H9 (cell line): Measurements from ENCODE around the gene CUBN. TPM values are rescaled to one million over a fixed set of nuclear protein-coding genes. Genes with fewer than 3 reads are reported as not detected.

Experiments used
- DNase-seq: peaks from one replicate; pipeline ENCODE4 v3.0.0-alpha.2; 2017
- H2AFZ ChIP-seq: one replicate; pipeline ENCODE4 v1.6.1; 2013; ENCODE audit warnings: mild to moderate bottlenecking, low read length, control low read depth, moderate library complexity
- H2AK5ac ChIP-seq: 2 replicates; pipeline ENCODE4 v1.6.1; 2013; ENCODE audit warnings: low read length, control low read depth, mixed read lengths; ENCODE audit not compliant: insufficient read length
- H2BK120ac ChIP-seq: one replicate; pipeline ENCODE4 v1.6.1; 2013; ENCODE audit warnings: low read depth, mild to moderate bottlenecking, low read length, control low read depth, inconsistent platforms; ENCODE audit not compliant: poor library complexity, severe bottlenecking
- H2BK12ac ChIP-seq: 2 replicates; pipeline ENCODE4 v1.6.1; 2013; ENCODE audit warnings: low read length, control low read depth, mixed read lengths, low read depth; ENCODE audit not compliant: insufficient read length
- H2BK15ac ChIP-seq: 2 replicates; pipeline ENCODE4 v1.6.1; 2013; ENCODE audit warnings: low read depth, low read length, control low read depth
- H2BK20ac ChIP-seq: one replicate; pipeline ENCODE4 v1.6.1; 2013; ENCODE audit warnings: low read depth, mild to moderate bottlenecking, low read length, control low read depth, inconsistent platforms; ENCODE audit not compliant: poor library complexity, severe bottlenecking
- H2BK5ac ChIP-seq: 2 replicates; pipeline ENCODE4 v1.6.1; 2013; ENCODE audit warnings: low read length, control low read depth, mixed read lengths; ENCODE audit not compliant: insufficient read length
- H3K14ac ChIP-seq: 2 replicates; pipeline ENCODE4 v1.6.1; 2013; ENCODE audit warnings: low read length, control low read depth; ENCODE audit not compliant: insufficient read depth
- H3K18ac ChIP-seq: 2 replicates; pipeline ENCODE4 v1.6.1; 2013; ENCODE audit warnings: low read depth, mild to moderate bottlenecking, mixed read lengths, low read length, control low read depth; ENCODE audit not compliant: insufficient read length
- H3K23ac ChIP-seq: 2 replicates; pipeline ENCODE4 v1.6.1; 2013; ENCODE audit warnings: low read length, control low read depth, mixed read lengths, low read depth; ENCODE audit not compliant: insufficient read length
- H3K23me2 ChIP-seq: 2 replicates; pipeline ENCODE4 v1.6.1; 2013; ENCODE audit warnings: low read depth, mild to moderate bottlenecking, mixed read lengths, low read length, control low read depth; ENCODE audit not compliant: insufficient read length, poor library complexity, severe bottlenecking
- H3K27ac ChIP-seq: 2 replicates; pipeline ENCODE4 v1.5.1; 2013; ENCODE audit warnings: low read length, control low read depth, mixed read lengths, low read depth; ENCODE audit not compliant: insufficient read length
- H3K27me3 ChIP-seq: 2 replicates; pipeline ENCODE4 v1.6.1; 2013; ENCODE audit warnings: low read length, control low read depth, inconsistent platforms; ENCODE audit not compliant: insufficient read depth
- H3K4ac ChIP-seq: 2 replicates; pipeline ENCODE4 v1.6.1; 2013; ENCODE audit warnings: low read depth, mild to moderate bottlenecking, control low read depth, inconsistent platforms, low read length, moderate library complexity
- H3K4me1 ChIP-seq: 2 replicates; pipeline ENCODE4 v1.6.1; 2013; ENCODE audit warnings: low read length, control low read depth, inconsistent platforms; ENCODE audit not compliant: insufficient read depth
- H3K4me2 ChIP-seq: 2 replicates; pipeline ENCODE4 v1.6.1; 2013; ENCODE audit warnings: low read length, control low read depth, mixed read lengths; ENCODE audit not compliant: insufficient read length, insufficient read depth
- H3K56ac ChIP-seq: 2 replicates; pipeline ENCODE4 v1.6.1; 2013; ENCODE audit warnings: low read depth, mild to moderate bottlenecking, mixed read lengths, low read length, control low read depth; ENCODE audit not compliant: insufficient read length
- H3K79me1 ChIP-seq: 2 replicates; pipeline ENCODE4 v1.6.1; 2013; ENCODE audit warnings: low read depth, mild to moderate bottlenecking, moderate library complexity, low read length, control low read depth, inconsistent platforms; ENCODE audit not compliant: insufficient read depth, poor library complexity, severe bottlenecking
- H3K79me2 ChIP-seq: 2 replicates; pipeline ENCODE4 v1.6.1; 2013; ENCODE audit warnings: low read length, control low read depth, inconsistent platforms; ENCODE audit not compliant: insufficient read depth
- H3K9ac ChIP-seq: 2 replicates; pipeline ENCODE4 v1.6.1; 2013; ENCODE audit warnings: low read length, control low read depth, mixed read lengths; ENCODE audit not compliant: insufficient read length; ENCODE audit errors: extremely low read depth
- H3K9me3 ChIP-seq: one replicate; pipeline ENCODE4 v1.6.1; 2013; ENCODE audit warnings: low read depth, low read length, inconsistent platforms; ENCODE audit not compliant: control insufficient read depth
- H3T11ph ChIP-seq: one replicate; pipeline ENCODE4 v1.6.1; 2013; ENCODE audit warnings: mild to moderate bottlenecking, low read length, control low read depth, inconsistent platforms
- H4K20me1 ChIP-seq: one replicate; pipeline ENCODE4 v1.6.1; 2013; ENCODE audit not compliant: control insufficient read depth, insufficient read length, insufficient read depth
- H4K5ac ChIP-seq: 2 replicates; pipeline ENCODE4 v1.6.1; 2013; ENCODE audit warnings: low read depth, mild to moderate bottlenecking, mixed read lengths, low read length, control low read depth; ENCODE audit not compliant: insufficient read length
- H4K8ac ChIP-seq: replicated peaks from 2 replicates; pipeline ENCODE4 v1.6.1; 2013; ENCODE audit warnings: low read length, control low read depth, mixed read lengths, low read depth; ENCODE audit not compliant: insufficient read length
- H4K91ac ChIP-seq: 2 replicates; pipeline ENCODE4 v1.6.1; 2013; ENCODE audit warnings: low read depth, mild to moderate bottlenecking, moderate library complexity, mixed read lengths, low read length, control low read depth; ENCODE audit not compliant: insufficient read length
- H3K27ac Mint-ChIP-seq, 3 experiments: 2 replicates in 2 of 3; 3 replicates in 1 of 3; pipeline ENCODE4 v1.8.0; 2020 to 2021; ENCODE audit warnings: mixed read lengths in 3 of 3, mild to moderate bottlenecking in 1 of 3, moderate library complexity in 1 of 3
- H3K27me3 Mint-ChIP-seq: 2 replicates; pipeline ENCODE4 v1.8.0; 2021; ENCODE audit warnings: low read depth, mild to moderate bottlenecking, moderate library complexity, mixed read lengths
- H3K36me3 Mint-ChIP-seq, 3 experiments: 2 replicates in 2 of 3; 3 replicates in 1 of 3; pipeline ENCODE4 v1.8.0; 2020 to 2021; ENCODE audit warnings: low read depth in 3 of 3, mixed read lengths in 3 of 3; ENCODE audit not compliant: insufficient read depth in 1 of 3
- H3K4me1 Mint-ChIP-seq, 2 experiments: 2 replicates each; pipeline ENCODE4 v1.8.0; 2020; ENCODE audit warnings: mixed read lengths in 2 of 2
- H3K4me3 Mint-ChIP-seq, 2 experiments: 2 replicates in 1 of 2; 3 replicates in 1 of 2; pipeline ENCODE4 v1.8.0; 2020 to 2021; ENCODE audit warnings: mild to moderate bottlenecking in 2 of 2, mixed read lengths in 2 of 2, moderate library complexity in 1 of 2
- H3K9me3 Mint-ChIP-seq, 2 experiments: 2 replicates in 1 of 2; 3 replicates in 1 of 2; pipeline ENCODE4 v1.8.0; 2020; ENCODE audit warnings: mild to moderate bottlenecking in 2 of 2, mixed read lengths in 2 of 2, moderate library complexity in 1 of 2
- total RNA-seq: library from RNA; stranded (reverse); gene quantifications from 2 replicates; pipeline ENCODE4 v1.2.1, GENCODE V29; 2021
- TF ChIP-seq, protein P1 (sequence below): fragments of 200-600 bp; sonication (generic); conservative IDR thresholded peaks from 3 replicates; pipeline ENCODE4 v1.8.0; 2021; ENCODE audit warnings: antibody characterized with exemption, mild to moderate bottlenecking

The CUBN gene
- total RNA-seq, 1 experiment from 2014 or later: 0.26 TPM

DNA sequence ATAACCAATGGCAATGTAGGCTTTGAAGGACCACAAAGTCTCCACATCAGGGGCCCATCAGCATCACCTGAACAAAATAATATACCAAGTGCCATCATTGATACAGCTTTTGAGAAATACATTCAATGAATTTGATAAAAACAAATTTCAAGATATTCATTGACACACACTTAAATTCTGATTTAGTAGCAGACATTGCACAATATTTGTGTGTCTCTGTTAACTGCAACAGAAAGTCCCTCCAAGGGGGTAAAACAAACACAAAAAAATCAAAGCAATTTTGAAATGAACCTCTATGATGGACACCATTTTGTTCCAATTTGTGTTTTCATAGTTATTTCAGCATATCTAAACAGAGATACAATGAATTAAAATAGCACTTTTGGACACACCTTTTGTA is 225.6 kb downstream of the CUBN start:
- H3K27me3 Mint-ChIP-seq: no peaks in the 10 kb centered on the region

More for the DNA sequence above, 225.6 kb downstream of the CUBN start:
- Histone ChIP-seq H4K20me1 (no peaks in the 10 kb centered on the region), H3K27me3 (no peaks in the 10 kb centered on the region), H3K4me1 (peaks cover 6% of the 10 kb centered on the region; the same call in 1 of the 2 replicates), H3K9ac (no peak overlapping the region), H2BK15ac (no peak overlapping the region), H3K9me3 (no peaks in the 10 kb centered on the region), H2BK5ac (no peak overlapping the region), H3T11ph (no peak overlapping the region), H2BK12ac (no peak overlapping the region), H3K14ac (no peak overlapping the region), H4K5ac (no peak overlapping the region), H3K4ac (no peak overlapping the region), H3K27ac (no peak overlapping the region), H4K91ac (no peak overlapping the region), H3K23me2 (no peaks in the 10 kb centered on the region), H2AFZ (no peak overlapping the region), H2BK120ac (no peak overlapping the region), H3K18ac (no peak overlapping the region), H2BK20ac (no peak overlapping the region), H3K79me2 (no peaks in the 10 kb centered on the region), H2AK5ac (no peak overlapping the region), H4K8ac (no peak overlapping the region), H3K23ac (no peak overlapping the region), H3K4me2 (no peak overlapping the region), H3K79me1 (no peaks in the 10 kb centered on the region), H3K56ac (no peak overlapping the region)
- no peak for DNase-seq
- H3K4me3 Mint-ChIP-seq: no peak overlapping the region
- no peaks in the 10 kb centered on the region; a peak in 1 of 5 replicates for H3K9me3 Mint-ChIP-seq
- TF ChIP-seq, protein P1, sequence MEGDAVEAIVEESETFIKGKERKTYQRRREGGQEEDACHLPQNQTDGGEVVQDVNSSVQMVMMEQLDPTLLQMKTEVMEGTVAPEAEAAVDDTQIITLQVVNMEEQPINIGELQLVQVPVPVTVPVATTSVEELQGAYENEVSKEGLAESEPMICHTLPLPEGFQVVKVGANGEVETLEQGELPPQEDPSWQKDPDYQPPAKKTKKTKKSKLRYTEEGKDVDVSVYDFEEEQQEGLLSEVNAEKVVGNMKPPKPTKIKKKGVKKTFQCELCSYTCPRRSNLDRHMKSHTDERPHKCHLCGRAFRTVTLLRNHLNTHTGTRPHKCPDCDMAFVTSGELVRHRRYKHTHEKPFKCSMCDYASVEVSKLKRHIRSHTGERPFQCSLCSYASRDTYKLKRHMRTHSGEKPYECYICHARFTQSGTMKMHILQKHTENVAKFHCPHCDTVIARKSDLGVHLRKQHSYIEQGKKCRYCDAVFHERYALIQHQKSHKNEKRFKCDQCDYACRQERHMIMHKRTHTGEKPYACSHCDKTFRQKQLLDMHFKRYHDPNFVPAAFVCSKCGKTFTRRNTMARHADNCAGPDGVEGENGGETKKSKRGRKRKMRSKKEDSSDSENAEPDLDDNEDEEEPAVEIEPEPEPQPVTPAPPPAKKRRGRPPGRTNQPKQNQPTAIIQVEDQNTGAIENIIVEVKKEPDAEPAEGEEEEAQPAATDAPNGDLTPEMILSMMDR: no peak
- no peaks in the 10 kb centered on the region for H3K36me3 Mint-ChIP-seq
- peaks cover 34 to 38% of the 10 kb centered on the region in 2 experiments for H3K4me1 Mint-ChIP-seq
- H3K27ac Mint-ChIP-seq: no peak overlapping the region
